MM.1S (cell line): Measurements from ENCODE around the gene IPO11.

Source experiments
- CTCF ChIP-seq: fragments of 300-600 bp; sonication (generic); IDR thresholded peaks from 2 replicates; pipeline ENCODE4 v1.5.1; 2016; ENCODE audit warnings: antibody characterized with exemption, low read length, mixed read lengths
- EZH2 ChIP-seq: fragments of 300-600 bp; sonication (generic); optimal IDR thresholded peaks from 2 replicates; pipeline ENCODE3; 2017; ENCODE audit warnings: low read depth, mild to moderate bottlenecking, antibody characterized with exemption, low read length, mixed read lengths
- EZH2phosphoT487 ChIP-seq: fragments of 300-600 bp; sonication (generic); IDR thresholded peaks from 2 replicates; pipeline ENCODE4 v1.6.1; 2018; ENCODE audit warnings: antibody characterized with exemption, low read length

DNA sequence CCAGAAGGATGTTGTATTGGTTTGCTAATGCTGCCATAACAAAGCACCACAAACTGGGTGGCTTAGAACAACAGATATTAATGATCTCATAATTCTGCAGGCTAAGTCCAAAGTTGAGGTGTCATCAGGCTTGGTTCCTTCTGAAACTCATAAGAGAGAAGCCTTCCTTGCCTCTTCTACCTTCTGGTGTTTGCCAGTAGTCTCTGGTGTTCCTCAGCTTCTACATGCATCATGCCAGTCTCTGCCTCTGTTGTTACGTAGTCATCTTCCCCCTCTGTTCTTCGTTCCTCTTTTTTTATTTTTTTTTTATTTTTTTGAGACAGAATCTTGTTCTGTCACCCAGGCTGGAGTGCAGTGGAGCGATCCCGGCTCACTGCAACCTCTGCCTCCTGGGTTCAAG lies 227.9 kb downstream of the IPO11 start:
- TF ChIP-seq CTCF (no peak), EZH2phosphoT487 (no peak), EZH2 (no peak)
